NT2/D1 (cell line): Measurements from ENCODE around the gene MC1R.
"Not testable (repeated sequence)": the region's sequence is repeated elsewhere in the genome, so short reads cannot be mapped to it uniquely, and the experiment has no call there.

Experiments
- DNase-seq: peaks from one replicate; pipeline ENCODE4 v3.0.0-alpha.2; 2011; ENCODE audit warnings: low read depth, low spot score
- H3K27me3 ChIP-seq: 2 replicates; pipeline ENCODE4 v1.6.0; 2011; ENCODE audit warnings: mild to moderate bottlenecking; ENCODE audit not compliant: insufficient read length, insufficient read depth
- H3K36me3 ChIP-seq: 2 replicates; pipeline ENCODE4 v1.6.1; 2011; ENCODE audit warnings: mild to moderate bottlenecking, low read length, mixed read lengths; ENCODE audit not compliant: insufficient read depth, insufficient read length
- H3K4me1 ChIP-seq: 2 replicates; pipeline ENCODE4 v1.5.1; 2011; ENCODE audit not compliant: insufficient read depth, insufficient read length
- H3K4me3 ChIP-seq: 2 replicates; pipeline ENCODE4 v1.5.1; 2011; ENCODE audit warnings: low read depth; ENCODE audit not compliant: insufficient read length
- H3K9ac ChIP-seq: 2 replicates; pipeline ENCODE4 v1.6.0; 2011; ENCODE audit warnings: low read depth; ENCODE audit not compliant: insufficient read length
- H3K9me3 ChIP-seq: 2 replicates; pipeline ENCODE4 v1.5.1; 2011; ENCODE audit warnings: mild to moderate bottlenecking, low read length; ENCODE audit not compliant: insufficient read depth
- SUZ12 ChIP-seq: IDR thresholded peaks from 2 replicates; pipeline ENCODE4 v1.6.1; 2011; ENCODE audit not compliant: insufficient read length, insufficient read depth; ENCODE audit errors: extremely low read depth
- YY1 ChIP-seq: IDR thresholded peaks from 2 replicates; pipeline ENCODE4 v1.6.1; 2011; ENCODE audit not compliant: insufficient read length, insufficient read depth
- ZNF274 ChIP-seq: IDR thresholded peaks from 2 replicates; pipeline ENCODE4 v1.6.1; 2011; ENCODE audit warnings: mild to moderate bottlenecking, low read depth, low read length

Gene MC1R

DNA sequence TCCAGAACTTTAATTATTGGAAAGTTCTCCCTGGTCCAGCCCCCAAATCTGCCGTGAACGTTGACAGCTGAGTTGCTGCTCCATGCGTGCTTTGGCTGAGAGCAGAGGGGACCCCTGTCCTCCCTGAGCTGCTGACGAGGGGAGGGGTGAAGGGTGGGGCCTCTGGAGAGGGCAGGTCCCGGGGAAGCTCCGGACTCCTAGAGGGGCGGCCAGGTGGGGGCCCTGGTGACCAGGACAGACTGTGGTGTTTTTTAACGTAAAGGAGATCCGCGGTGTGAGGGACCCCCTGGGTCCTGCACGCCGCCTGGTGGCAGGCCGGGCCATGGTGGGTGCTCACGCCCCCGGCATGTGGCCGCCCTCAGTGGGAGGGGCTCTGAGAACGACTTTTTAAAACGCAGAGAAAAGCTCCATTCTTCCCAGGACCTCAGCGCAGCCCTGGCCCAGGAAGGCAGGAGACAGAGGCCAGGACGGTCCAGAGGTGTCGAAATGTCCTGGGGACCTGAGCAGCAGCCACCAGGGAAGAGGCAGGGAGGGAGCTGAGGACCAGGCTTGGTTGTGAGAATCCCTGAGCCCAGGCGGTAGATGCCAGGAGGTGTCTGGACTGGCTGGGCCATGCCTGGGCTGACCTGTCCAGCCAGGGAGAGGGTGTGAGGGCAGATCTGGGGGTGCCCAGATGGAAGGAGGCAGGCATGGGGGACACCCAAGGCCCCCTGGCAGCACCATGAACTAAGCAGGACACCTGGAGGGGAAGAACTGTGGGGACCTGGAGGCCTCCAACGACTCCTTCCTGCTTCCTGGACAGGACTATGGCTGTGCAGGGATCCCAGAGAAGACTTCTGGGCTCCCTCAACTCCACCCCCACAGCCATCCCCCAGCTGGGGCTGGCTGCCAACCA, at the start of gene MC1R:
Gene MC1R (plus strand): TSS at position 410 of the 895 bp plus-strand sequence. CDS start 397 bp downstream, at position 807.
- Histone ChIP-seq H3K9ac (peak within 1 kb of the TSS; percentile 88), H3K4me3 (peak within 1 kb of the TSS; percentile 29), H3K36me3 (peaks cover 13% of the 10 kb centered on the region), H3K4me1 (peaks cover 25% of the 10 kb centered on the region), H3K9me3 (no peaks in the 10 kb centered on the region), H3K27me3 (no peaks in the 10 kb centered on the region)
- no peak for TF ChIP-seq ZNF274
- TF ChIP-seq YY1, result no peak
- no peak for TF ChIP-seq SUZ12
- no peak for DNase-seq

DNA sequence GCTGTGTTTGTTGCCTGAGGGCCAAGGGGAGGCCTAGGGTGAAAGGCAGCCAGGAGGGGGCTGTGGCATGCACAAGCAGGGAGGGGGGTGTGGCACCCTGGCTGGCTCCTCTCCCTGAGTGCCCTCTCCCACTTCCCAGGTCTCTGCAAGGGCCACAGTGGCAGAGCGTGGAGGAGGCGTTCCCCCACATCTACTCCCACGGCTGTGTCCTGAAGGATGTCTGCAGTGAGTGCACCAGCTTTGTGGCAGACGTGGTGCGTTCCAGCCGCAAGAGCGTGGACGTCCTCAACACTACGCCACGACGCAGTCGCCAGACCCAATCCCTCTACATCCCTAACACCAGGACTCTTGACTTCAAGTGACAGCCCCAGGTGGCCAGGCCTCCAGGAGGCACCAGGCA, 48.8 kb upstream of the MC1R start:
- no peak overlapping the region for H3K4me3 ChIP-seq
- H3K36me3 ChIP-seq, result peaks cover 45% of the 10 kb centered on the region
- no peaks in the 10 kb centered on the region for H3K27me3 ChIP-seq
- no peak for TF ChIP-seq ZNF274
- TF ChIP-seq YY1, result no peak
- TF ChIP-seq SUZ12, result no peak
- H3K9me3 ChIP-seq, result peaks cover 26% of the 10 kb centered on the region
- H3K9ac ChIP-seq, result peak overlapping the region; percentile 4
- H3K4me1 ChIP-seq, result peaks cover 6% of the 10 kb centered on the region
- DNase-seq, result no peak

DNA sequence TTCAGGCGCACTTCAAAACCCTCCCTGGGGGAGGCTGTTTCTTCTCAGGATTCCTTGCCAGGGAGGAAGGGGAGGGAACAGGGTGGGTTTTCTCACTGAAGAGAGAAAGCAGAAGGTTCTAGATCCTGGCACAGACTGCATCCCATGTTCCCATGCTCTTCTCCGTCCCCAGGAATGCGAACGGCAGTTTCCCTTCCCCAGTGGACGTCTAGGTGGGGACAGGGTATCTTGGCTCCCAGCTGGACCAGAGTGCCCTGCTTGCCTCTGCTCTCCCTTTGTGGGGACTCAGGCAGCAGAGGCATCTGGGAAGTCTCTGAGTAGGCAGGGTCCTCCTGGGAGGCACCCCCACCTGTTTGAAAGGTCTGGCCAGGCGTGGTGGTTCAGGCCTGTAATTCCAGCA, 48.2 kb upstream of the MC1R start:
- no peak for DNase-seq
- no peaks in the 10 kb centered on the region for H3K27me3 ChIP-seq
- peaks cover 31% of the 10 kb centered on the region for H3K9me3 ChIP-seq
- H3K9ac ChIP-seq, result no peak overlapping the region
- H3K4me3 ChIP-seq, result no peak overlapping the region
- peaks cover 6% of the 10 kb centered on the region for H3K4me1 ChIP-seq
- peaks cover 45% of the 10 kb centered on the region for H3K36me3 ChIP-seq
- no peak for TF ChIP-seq SUZ12
- no peak for TF ChIP-seq ZNF274
- no peak for TF ChIP-seq YY1

DNA sequence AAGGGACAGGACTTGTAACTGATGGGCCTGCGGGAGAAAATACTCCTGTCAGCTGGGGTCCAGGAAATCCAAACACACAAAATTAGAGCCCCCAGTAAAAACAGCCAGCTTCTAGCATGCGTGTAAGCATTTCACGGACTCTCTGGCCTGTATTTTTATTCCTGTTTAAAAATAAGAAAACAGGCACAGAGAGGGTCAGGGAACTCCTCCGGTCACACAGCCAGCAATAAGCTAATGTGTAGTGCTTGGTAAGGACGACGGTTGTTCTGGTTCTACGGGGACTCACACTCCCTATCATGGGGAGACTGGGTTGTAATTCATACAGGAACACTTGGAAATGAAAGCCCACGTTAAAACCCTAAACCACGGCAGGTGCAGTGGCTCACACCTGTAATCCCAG, 46.8 kb upstream of the MC1R start:
- H3K4me3 ChIP-seq, result no peak overlapping the region
- TF ChIP-seq YY1 (no peak), ZNF274 (no peak)
- H3K4me1 ChIP-seq, result peaks cover 6% of the 10 kb centered on the region
- peaks cover 54% of the 10 kb centered on the region for H3K36me3 ChIP-seq
- H3K9me3 ChIP-seq, result peaks cover 38% of the 10 kb centered on the region
- no peaks in the 10 kb centered on the region for H3K27me3 ChIP-seq
- no peak for DNase-seq
- peak overlapping the region; percentile 8 for H3K9ac ChIP-seq

DNA sequence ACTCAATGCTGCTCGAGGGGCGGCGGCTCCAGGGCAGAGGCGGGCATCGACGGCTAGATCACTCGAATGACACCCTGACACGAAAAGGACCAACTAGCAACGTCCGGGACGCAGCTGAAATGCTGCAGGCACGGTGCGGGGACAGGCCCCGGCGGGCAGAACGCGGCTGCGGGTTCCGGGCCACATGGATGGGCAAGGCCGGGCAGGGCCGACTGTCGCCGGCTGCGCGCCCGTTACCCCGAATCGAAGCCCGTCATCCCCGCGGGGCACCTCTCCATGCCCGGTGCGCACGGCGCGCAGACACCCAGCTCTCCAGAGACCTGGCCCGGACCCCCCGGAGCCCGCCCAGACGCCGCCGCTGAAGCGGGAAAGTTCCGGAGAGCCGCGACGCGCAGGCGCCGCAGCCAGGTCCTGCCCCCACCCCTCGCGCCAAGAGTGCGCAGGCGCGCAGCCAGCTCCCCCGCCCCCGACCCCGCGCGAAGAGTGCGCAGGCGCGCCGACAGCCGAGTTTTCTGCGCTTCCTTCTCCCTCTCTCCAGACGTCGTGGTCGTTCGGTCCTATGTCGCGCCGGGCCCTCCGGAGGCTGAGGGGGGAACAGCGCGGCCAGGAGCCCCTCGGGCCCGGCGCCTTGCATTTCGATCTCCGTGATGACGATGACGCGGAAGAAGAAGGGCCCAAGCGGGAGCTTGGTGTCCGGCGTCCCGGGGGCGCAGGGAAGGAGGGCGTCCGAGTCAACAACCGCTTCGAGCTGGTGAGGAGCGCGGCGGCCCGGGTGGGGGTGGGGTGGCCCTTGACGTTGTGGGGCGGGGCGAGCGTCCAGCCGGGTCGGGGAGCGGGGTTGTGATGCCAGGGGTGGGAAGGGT, 45.3 kb upstream of the MC1R start, which contains the start of gene TCF25:
Gene TCF25 (plus strand): TSS at position 484 of the 863 bp plus-strand sequence. CDS start 76 bp downstream, at position 560.
- Histone ChIP-seq H3K9me3 (peaks cover 23% of the 10 kb centered on the region), H3K4me3 (peak within 1 kb of the TSS; percentile 92), H3K9ac (peak within 1 kb of the TSS; percentile 98), H3K4me1 (peaks cover 6% of the 10 kb centered on the region), H3K27me3 (no peaks in the 10 kb centered on the region), H3K36me3 (peaks cover 60% of the 10 kb centered on the region)
- TF ChIP-seq SUZ12, result no peak
- no peak for TF ChIP-seq YY1
- no peak for TF ChIP-seq ZNF274
- DNase-seq, result peak; percentile 75

DNA sequence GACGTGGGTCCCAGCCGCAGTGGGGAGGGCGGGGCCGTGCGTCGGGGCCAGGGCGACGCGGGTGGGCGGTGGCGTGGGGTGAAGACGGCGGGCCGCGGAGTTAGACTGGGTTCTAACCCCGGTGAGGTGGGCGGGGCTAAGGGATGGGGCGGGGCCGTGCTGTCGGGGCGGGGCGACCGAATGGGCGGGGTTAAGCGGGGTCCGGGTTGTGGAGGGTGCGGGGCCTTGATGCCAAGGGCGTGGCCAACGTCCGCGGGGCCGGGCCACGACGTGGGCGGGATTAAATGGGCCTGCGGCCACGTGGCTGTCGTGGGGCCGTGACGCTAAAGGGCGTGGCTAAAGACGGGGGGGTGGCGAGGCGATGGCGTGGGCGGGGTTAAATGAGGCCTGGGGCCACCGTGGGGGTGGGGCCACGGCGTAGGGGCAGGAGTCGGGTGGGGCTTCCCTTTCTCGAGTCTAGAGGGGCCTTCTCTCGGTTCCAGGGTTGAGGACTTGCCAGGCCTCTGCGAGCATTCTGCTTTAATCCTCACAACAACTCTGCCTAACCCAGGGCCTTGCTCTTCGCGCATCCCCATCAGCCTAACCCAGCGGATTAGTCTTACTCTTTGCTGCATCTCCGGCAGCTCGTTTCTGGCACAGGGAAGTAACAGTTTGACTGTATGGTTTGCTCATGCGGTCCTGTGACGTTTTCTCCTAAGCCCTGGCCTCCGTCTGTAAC, 44.5 kb upstream of the MC1R start:
- TF ChIP-seq SUZ12, result no peak
- no peak for TF ChIP-seq YY1
- TF ChIP-seq ZNF274, result no peak
- Histone ChIP-seq H3K9me3 (peaks cover 23% of the 10 kb centered on the region), H3K4me1 (peaks cover 5% of the 10 kb centered on the region), H3K36me3 (peaks cover 65% of the 10 kb centered on the region), H3K9ac (peak overlapping the region; percentile 52), H3K4me3 (peak overlapping the region; percentile 92), H3K27me3 (no peaks in the 10 kb centered on the region)
- peak; percentile 91 for DNase-seq

DNA sequence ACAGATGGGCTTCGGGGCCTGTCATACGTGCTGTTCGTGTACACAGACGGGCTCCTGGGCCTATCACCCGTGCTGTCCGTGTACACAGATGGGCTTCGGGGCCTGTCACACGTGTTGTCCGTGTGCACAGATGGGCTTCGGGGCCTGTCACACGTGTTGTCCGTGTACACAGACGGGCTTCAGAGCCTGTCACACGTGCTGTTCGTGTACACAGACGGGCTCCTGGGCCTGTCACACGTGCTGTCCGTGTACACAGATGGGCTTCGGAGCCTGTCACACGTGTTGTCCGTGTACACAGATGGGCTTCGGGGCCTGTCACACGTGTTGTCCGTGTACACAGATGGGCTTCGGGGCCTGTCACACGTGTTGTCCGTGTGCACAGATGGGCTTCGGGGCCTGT, 39.5 kb upstream of the MC1R start:
- H3K36me3 ChIP-seq, result peaks cover 89% of the 10 kb centered on the region
- H3K4me3 ChIP-seq, H3K4me1 ChIP-seq, H3K9ac ChIP-seq, DNase-seq, H3K27me3 ChIP-seq: not testable (repeated sequence)
- H3K9me3 ChIP-seq, result peaks cover 23% of the 10 kb centered on the region
